ENCODE results near the gene LYZL4. TPM values are rescaled to one million over a fixed set of nuclear protein-coding genes. Genes with fewer than 3 reads are reported as not detected.

LYZL4 gene
- total RNA-seq: not detected

GRCh38 chr3:42410370-42411131 is at the start of gene LYZL4:
TSS of gene LYZL4 (minus strand) at chr3:42410610. CDS start at chr3:42407251, 3,359 bp downstream.
- no peak for DNase-seq (ENCODE audit: low read depth in 2 of 3, low spot score in 2 of 3)

GRCh38 chr3:42459151-42459550 is 48.7 kb upstream of the LYZL4 start:
- DNase-seq (ENCODE audit: low read depth in 2 of 3, low spot score in 2 of 3): no peak

- no peak for DNase-seq (ENCODE audit: low read depth in 2 of 3, low spot score in 2 of 3)
Observed at GRCh38 chr3:42456211-42456610, 45.8 kb upstream of the LYZL4 start.

- DNase-seq (ENCODE audit: low read depth in 2 of 3, low spot score in 2 of 3): no peak
Observed at GRCh38 chr3:42451546-42452230, 41.3 kb upstream of the LYZL4 start.

GRCh38 chr3:42451116-42451515 is 40.7 kb upstream of the LYZL4 start:
- DNase-seq (ENCODE audit: low read depth in 2 of 3, low spot score in 2 of 3): no peak

GRCh38 chr3:42450567-42450966 is 40.2 kb upstream of the LYZL4 start:
- DNase-seq (ENCODE audit: low read depth in 2 of 3, low spot score in 2 of 3): no peak

GRCh38 chr3:42447481-42447880 is 37.1 kb upstream of the LYZL4 start:
- no peak for DNase-seq (ENCODE audit: low read depth in 2 of 3, low spot score in 2 of 3)

GRCh38 chr3:42446111-42447050 is 36.0 kb upstream of the LYZL4 start:
- no peak for DNase-seq (ENCODE audit: low read depth in 2 of 3, low spot score in 2 of 3)

- peak; percentile 30 to 82 (median 65) for DNase-seq (ENCODE audit: low read depth in 2 of 3, low spot score in 2 of 3)
Observed at GRCh38 chr3:42443819-42444436, 33.5 kb upstream of the LYZL4 start.

GRCh38 chr3:42443292-42443691 is 32.9 kb upstream of the LYZL4 start:
- no peak for DNase-seq (ENCODE audit: low read depth in 2 of 3, low spot score in 2 of 3)

GRCh38 chr3:42442640-42443039 is 32.2 kb upstream of the LYZL4 start:
- DNase-seq (ENCODE audit: low read depth in 2 of 3, low spot score in 2 of 3): no peak

- DNase-seq (ENCODE audit: low read depth in 2 of 3, low spot score in 2 of 3): no peak
Observed at GRCh38 chr3:42441791-42442190, 31.4 kb upstream of the LYZL4 start.

GRCh38 chr3:42440924-42441323 is 30.5 kb upstream of the LYZL4 start:
- DNase-seq (ENCODE audit: low read depth in 2 of 3, low spot score in 2 of 3): no peak

- DNase-seq (ENCODE audit: low read depth in 2 of 3, low spot score in 2 of 3): no peak
Observed at GRCh38 chr3:42439261-42440115, 29.1 kb upstream of the LYZL4 start.

GRCh38 chr3:42438758-42439157 is 28.3 kb upstream of the LYZL4 start:
- no peak for DNase-seq (ENCODE audit: low read depth in 2 of 3, low spot score in 2 of 3)

GRCh38 chr3:42438193-42438592 is 27.8 kb upstream of the LYZL4 start:
- DNase-seq (ENCODE audit: low read depth in 2 of 3, low spot score in 2 of 3): no peak

- DNase-seq (ENCODE audit: low read depth in 2 of 3, low spot score in 2 of 3): no peak
Observed at GRCh38 chr3:42434777-42435380, 24.5 kb upstream of the LYZL4 start.

GRCh38 chr3:42432485-42432884 is 22.1 kb upstream of the LYZL4 start:
- DNase-seq (ENCODE audit: low read depth in 2 of 3, low spot score in 2 of 3): no peak

- DNase-seq (ENCODE audit: low read depth in 2 of 3, low spot score in 2 of 3): no peak
Observed at GRCh38 chr3:42430781-42431532, 20.5 kb upstream of the LYZL4 start.
